Measurements from ENCODE around the gene NMRK1. TPM values are rescaled to one million over a fixed set of nuclear protein-coding genes. Genes with fewer than 3 reads are reported as not detected.

Gene NMRK1
- total and polyA plus RNA-seq, 9 donors: 14.6 to 40.0 (median 23.8) TPM

DNA sequence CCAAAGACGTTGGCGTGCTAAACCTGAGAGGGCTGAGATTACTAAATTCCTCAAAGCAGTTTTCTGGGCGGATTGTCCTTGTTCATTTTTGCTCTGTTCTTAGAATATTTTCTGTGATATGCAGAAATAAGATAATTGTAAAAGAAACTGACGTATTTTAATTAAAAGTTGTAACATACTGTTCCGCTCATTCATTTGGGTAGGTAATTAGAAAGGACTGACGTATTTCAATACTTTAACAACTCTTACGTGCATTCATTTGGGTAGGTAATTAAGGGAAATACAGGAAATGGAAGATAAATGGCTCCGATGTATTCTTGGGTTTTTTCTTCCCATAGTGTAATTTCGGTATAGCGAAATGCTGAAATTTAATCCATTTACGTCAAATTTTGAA lies 1.4 kb upstream of the NMRK1 start:
- Histone ChIP-seq H3K4me1 (ENCODE audit: insufficient read depth) (peaks cover 10% of the 10 kb centered on the region), H3K36me3 (no peaks in the 10 kb centered on the region), H3K27me3 (no peaks in the 10 kb centered on the region), H3K9me3 (no peaks in the 10 kb centered on the region), H3K27ac (peak overlapping the region in 1 of 2 donors; percentile 97), H3K4me3 (peak overlapping the region; percentile 94)
- TF ChIP-seq EP300 (IDR thresholded peaks at IDR 0.05) (no peak), POLR2A (IDR thresholded peaks at IDR 0.05) (no peak)
- TF ChIP-seq, protein P1, sequence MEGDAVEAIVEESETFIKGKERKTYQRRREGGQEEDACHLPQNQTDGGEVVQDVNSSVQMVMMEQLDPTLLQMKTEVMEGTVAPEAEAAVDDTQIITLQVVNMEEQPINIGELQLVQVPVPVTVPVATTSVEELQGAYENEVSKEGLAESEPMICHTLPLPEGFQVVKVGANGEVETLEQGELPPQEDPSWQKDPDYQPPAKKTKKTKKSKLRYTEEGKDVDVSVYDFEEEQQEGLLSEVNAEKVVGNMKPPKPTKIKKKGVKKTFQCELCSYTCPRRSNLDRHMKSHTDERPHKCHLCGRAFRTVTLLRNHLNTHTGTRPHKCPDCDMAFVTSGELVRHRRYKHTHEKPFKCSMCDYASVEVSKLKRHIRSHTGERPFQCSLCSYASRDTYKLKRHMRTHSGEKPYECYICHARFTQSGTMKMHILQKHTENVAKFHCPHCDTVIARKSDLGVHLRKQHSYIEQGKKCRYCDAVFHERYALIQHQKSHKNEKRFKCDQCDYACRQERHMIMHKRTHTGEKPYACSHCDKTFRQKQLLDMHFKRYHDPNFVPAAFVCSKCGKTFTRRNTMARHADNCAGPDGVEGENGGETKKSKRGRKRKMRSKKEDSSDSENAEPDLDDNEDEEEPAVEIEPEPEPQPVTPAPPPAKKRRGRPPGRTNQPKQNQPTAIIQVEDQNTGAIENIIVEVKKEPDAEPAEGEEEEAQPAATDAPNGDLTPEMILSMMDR (IDR thresholded peaks at IDR 0.05): no peak
- intact Hi-C loops (cut with DNase I): loop anchor here in 1 of 4 donors (10.0 kb wide), 1 partner anchor 135 kb away; the partner anchor contains the start of gene C9orf40
- 5 to 15% (median 10%) methylated on average over 11 of the region's 11 CpGs for WGBS, 3 donors
- no peak for DNase-seq

DNA sequence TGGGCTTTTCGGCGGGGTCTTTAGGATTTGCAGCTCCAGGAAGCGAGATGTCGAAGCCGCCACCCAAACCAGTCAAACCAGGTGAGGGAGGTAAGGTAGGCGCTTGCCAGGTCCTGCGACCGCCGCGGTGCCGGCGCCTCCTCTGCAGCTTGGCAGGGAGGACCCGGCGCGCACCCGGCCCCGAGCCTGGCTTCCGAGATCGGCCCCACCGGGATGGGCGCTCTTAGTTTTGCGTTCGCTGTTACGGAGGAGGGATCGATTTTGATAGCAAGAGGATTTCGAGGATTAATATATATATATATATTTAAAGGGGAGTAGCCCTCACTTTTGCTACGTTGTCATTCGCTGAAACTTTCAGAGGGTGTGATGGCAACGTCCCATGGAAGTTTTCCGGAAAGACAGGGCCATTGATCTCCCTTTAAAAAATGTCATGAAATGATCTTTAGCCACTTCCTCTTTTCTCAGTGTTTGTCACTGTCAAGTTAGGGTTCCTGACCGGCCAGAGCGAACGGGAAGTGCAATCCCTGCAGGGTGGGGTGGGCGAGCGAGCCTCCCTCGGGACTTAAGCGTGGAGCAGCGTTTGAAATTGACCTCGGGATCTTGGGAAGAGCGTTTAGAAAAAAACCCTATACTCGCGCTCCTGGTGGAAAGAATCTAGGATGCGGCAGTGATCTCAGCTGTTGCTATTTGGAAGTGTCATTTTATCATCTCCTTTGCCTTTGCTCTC lies 854 bp upstream of the NMRK1 start:
- intact Hi-C loops (cut with DNase I): loop anchor here in 1 of 4 donors (10.0 kb wide), 1 partner anchor 134 kb away; the partner anchor contains the start of gene C9orf40
- Histone ChIP-seq H3K27ac (peak overlapping the region; percentile 74 to 97), H3K36me3 (no peaks in the 10 kb centered on the region), H3K4me3 (peak overlapping the region; percentile 94), H3K9me3 (no peaks in the 10 kb centered on the region), H3K4me1 (ENCODE audit: insufficient read depth) (peaks cover 13% of the 10 kb centered on the region), H3K27me3 (no peaks in the 10 kb centered on the region)
- whole genome bisulfite sequencing, 3 donors: 0 to 1% (median 0%) methylated on average over 43 of the region's 43 CpGs
- no peak for TF ChIP-seq EP300 (IDR thresholded peaks at IDR 0.05)
- TF ChIP-seq, protein P1 (IDR thresholded peaks at IDR 0.05): peak in 2 of 3 donors; percentile 29 to 46
- DNase-seq: peak; percentile 30 to 63 (median 53)

DNA sequence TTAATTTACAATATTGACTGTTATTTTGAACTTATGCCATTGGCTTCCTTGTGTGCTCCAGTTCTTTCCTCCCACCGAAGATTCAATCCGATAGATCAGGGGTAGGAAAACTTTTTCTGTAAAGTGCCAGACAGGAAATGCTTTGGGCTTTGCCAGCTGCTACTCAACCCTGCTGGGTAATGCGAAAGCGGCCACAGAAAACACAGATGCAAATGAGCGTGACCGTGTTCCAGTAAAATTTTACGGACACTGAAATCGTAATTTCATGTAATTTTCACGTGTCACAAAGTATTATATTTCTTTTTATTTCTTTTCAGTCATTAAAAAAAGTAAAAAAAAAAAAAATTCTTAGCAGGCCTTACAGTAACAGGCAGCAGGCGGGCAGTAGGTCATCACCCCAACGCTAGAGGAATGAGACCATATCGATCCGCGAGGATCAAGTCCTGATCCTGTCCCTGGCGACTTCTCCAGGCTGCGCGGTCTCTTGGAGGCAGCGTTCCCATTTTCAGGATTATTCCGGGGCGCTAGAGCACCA lies 599 bp downstream of the NMRK1 start:
- peak overlapping the region; percentile 86 to 97 for H3K27ac ChIP-seq
- H3K27me3 ChIP-seq: no peaks in the 10 kb centered on the region
- no peaks in the 10 kb centered on the region for H3K36me3 ChIP-seq
- no peaks in the 10 kb centered on the region for H3K9me3 ChIP-seq
- 2 to 12% (median 6%) methylated on average over 20 of the region's 20 CpGs for WGBS, 3 donors
- H3K4me1 ChIP-seq (ENCODE audit: insufficient read depth): peaks cover 13% of the 10 kb centered on the region
- TF ChIP-seq, protein P1 (IDR thresholded peaks at IDR 0.05): no peak
- TF ChIP-seq EP300 (IDR thresholded peaks at IDR 0.05): no peak
- TF ChIP-seq POLR2A (IDR thresholded peaks at IDR 0.05): no peak
- DNase-seq: peak in 3 of 5 donors; percentile 43 to 51 (median 46)
- peak overlapping the region; percentile 94 for H3K4me3 ChIP-seq
- intact Hi-C loops (cut with DNase I): loop anchor here in 1 of 4 donors (10.0 kb wide), 1 partner anchor 133 kb away; the partner anchor contains the start of gene C9orf40

DNA sequence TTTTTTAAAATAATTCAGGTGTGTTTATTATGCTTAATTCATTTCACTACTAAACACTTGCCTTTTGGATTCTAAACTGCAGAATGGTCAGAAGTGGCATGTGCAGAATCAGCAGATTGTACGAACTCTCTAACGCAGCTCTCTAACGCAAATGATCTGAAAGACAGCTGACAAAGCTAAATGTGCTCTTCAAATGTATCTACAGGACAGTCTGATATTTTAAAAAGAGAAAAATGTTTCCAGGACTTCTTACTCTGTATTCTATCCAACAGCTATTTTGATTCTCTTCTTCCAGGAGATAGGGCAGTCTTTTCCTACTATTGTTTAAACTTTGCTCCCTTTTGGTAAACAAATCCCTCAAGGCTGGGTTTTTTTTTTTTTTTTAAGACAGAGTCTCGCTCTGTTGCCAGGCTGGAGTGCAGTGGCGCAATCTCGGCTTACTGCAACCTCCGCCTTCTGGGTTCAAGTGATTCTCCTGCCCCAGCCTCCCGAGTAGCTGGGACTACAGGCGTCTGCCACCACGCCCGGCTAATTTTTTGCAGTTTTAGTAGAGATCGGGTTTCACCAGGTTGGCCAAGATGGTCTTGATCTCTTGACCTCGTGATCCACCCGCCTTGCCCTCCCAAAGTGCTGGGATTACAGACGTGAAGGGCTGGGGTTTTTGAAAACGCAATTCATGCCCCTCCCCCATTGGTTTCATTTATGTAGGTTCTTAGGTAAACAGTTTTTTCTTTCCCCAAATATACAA lies 1.2 kb downstream of the NMRK1 start:
- intact Hi-C loops (cut with DNase I): loop anchor here in 1 of 4 donors (10.0 kb wide), 1 partner anchor 132 kb away; the partner anchor contains the start of gene C9orf40
- 14 to 40% (median 23%) methylated on average over 16 of the region's 16 CpGs for WGBS, 3 donors
- DNase-seq: peak; percentile 25 to 53 (median 37)
- TF ChIP-seq, protein P1 (IDR thresholded peaks at IDR 0.05): no peak
- no peak for TF ChIP-seq EP300 (IDR thresholded peaks at IDR 0.05)
- TF ChIP-seq POLR2A (IDR thresholded peaks at IDR 0.05): no peak
- H3K4me1 ChIP-seq (ENCODE audit: insufficient read depth): peaks cover 13% of the 10 kb centered on the region
- H3K27me3 ChIP-seq: no peaks in the 10 kb centered on the region
- no peaks in the 10 kb centered on the region for H3K36me3 ChIP-seq
- H3K9me3 ChIP-seq: no peaks in the 10 kb centered on the region
- peak overlapping the region in 1 of 2 donors; percentile 97 for H3K27ac ChIP-seq
- H3K4me3 ChIP-seq: peak overlapping the region; percentile 94
